Measurements from ENCODE around the gene RASGRP2.

The RASGRP2 gene

DNA sequence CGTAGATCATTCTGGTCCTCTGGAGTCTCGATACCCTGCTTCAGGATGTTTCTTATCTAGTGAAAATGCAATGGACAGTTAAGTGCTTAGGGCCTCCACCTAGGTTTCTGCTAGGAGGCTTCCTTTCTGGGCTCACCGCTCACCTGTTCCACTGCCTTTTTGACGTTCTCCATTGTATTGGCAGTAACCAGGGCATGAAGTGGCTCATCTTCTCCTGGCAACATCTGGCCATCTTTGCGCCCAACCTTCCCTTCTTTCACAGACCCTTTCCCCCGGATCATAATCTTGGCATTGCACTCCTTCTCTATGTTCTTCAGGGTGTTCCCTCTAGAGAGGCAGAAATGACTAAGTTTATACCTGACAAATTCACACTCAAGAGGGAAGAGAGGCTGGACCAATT, 25.3 kb upstream of the RASGRP2 start:
- no peaks in the 10 kb centered on the region; the same call in 1 of the 2 replicates for H4K20me1 ChIP-seq (ENCODE audit: insufficient read depth, low read length)
- TF ChIP-seq, protein P1, sequence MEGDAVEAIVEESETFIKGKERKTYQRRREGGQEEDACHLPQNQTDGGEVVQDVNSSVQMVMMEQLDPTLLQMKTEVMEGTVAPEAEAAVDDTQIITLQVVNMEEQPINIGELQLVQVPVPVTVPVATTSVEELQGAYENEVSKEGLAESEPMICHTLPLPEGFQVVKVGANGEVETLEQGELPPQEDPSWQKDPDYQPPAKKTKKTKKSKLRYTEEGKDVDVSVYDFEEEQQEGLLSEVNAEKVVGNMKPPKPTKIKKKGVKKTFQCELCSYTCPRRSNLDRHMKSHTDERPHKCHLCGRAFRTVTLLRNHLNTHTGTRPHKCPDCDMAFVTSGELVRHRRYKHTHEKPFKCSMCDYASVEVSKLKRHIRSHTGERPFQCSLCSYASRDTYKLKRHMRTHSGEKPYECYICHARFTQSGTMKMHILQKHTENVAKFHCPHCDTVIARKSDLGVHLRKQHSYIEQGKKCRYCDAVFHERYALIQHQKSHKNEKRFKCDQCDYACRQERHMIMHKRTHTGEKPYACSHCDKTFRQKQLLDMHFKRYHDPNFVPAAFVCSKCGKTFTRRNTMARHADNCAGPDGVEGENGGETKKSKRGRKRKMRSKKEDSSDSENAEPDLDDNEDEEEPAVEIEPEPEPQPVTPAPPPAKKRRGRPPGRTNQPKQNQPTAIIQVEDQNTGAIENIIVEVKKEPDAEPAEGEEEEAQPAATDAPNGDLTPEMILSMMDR (IDR thresholded peaks at IDR 0.05; ENCODE audit: low read length) = no peak
- TF ChIP-seq EZH2 (IDR thresholded peaks at IDR 0.05; ENCODE audit: borderline replicate concordance, low read length) = no peak
- H2AFZ ChIP-seq (ENCODE audit: low read length) = no peak overlapping the region
- H3K79me2 ChIP-seq (ENCODE audit: insufficient read depth, low read length) = no peaks in the 10 kb centered on the region
- no peak overlapping the region for H3K4me2 ChIP-seq (ENCODE audit: low read length)
- peaks cover 36% of the 10 kb centered on the region for H3K4me1 ChIP-seq (ENCODE audit: insufficient read depth, low read length, severe bottlenecking)
- no peak overlapping the region for H3K4me3 ChIP-seq (ENCODE audit: low read depth, low read length, poor library complexity, severe bottlenecking)
- H3K27me3 ChIP-seq (ENCODE audit: insufficient read depth, low read length) = no peaks in the 10 kb centered on the region
- peaks cover 98% of the 10 kb centered on the region for H3K36me3 ChIP-seq (ENCODE audit: insufficient read depth, low read length)
- no peak overlapping the region for H3K9ac ChIP-seq (ENCODE audit: low read length)
- no peaks in the 10 kb centered on the region for H3K9me2 ChIP-seq (ENCODE audit: low read depth, low read length)
- H3K27ac ChIP-seq (ENCODE audit: low read depth, low read length, poor library complexity, severe bottlenecking) = no peak overlapping the region
- no peaks in the 10 kb centered on the region for H3K9me3 ChIP-seq (ENCODE audit: low read length)
- peaks cover 22% of the 10 kb centered on the region for H3F3A ChIP-seq (ENCODE audit: insufficient read depth, low read length)

DNA sequence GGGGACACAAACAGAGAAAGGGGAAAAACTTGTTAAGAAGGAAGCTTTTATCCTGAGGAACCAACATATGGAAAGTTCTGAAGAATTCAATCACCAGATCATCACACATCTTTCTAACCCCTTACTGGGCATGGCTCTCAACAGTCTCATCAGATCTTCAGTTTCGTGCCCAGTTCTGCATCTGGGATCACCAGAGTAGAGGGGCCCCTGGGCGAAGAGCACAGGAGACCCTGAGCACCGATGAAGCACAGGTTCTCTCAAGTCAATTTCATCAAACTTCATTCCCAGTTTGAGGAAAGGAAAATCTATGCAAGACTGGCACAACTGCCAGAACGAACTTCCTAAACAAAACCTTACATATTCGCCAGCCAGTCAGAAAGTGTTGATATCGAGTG, 24.4 kb upstream of the RASGRP2 start:
- peaks cover 35% of the 10 kb centered on the region for H3K4me1 ChIP-seq (ENCODE audit: insufficient read depth, low read length, severe bottlenecking)
- no peak overlapping the region for H3K27ac ChIP-seq (ENCODE audit: low read depth, low read length, poor library complexity, severe bottlenecking)
- H3K36me3 ChIP-seq (ENCODE audit: insufficient read depth, low read length) = peaks cover 98% of the 10 kb centered on the region
- no peak for TF ChIP-seq EZH2 (IDR thresholded peaks at IDR 0.05; ENCODE audit: borderline replicate concordance, low read length)
- TF ChIP-seq, protein P1 (IDR thresholded peaks at IDR 0.05; ENCODE audit: low read length) = no peak
- H3K27me3 ChIP-seq (ENCODE audit: insufficient read depth, low read length) = no peaks in the 10 kb centered on the region
- no peaks in the 10 kb centered on the region for H3K79me2 ChIP-seq (ENCODE audit: insufficient read depth, low read length)
- H4K20me1 ChIP-seq (ENCODE audit: insufficient read depth, low read length) = no peaks in the 10 kb centered on the region
- H3K4me2 ChIP-seq (ENCODE audit: low read length) = no peak overlapping the region
- H3F3A ChIP-seq (ENCODE audit: insufficient read depth, low read length) = peaks cover 22% of the 10 kb centered on the region
- no peak overlapping the region for H3K9ac ChIP-seq (ENCODE audit: low read length)
- H3K9me2 ChIP-seq (ENCODE audit: low read depth, low read length) = no peaks in the 10 kb centered on the region
- H3K4me3 ChIP-seq (ENCODE audit: low read depth, low read length, poor library complexity, severe bottlenecking) = no peak overlapping the region
- no peak overlapping the region for H2AFZ ChIP-seq (ENCODE audit: low read length)
- no peaks in the 10 kb centered on the region for H3K9me3 ChIP-seq (ENCODE audit: low read length)

DNA sequence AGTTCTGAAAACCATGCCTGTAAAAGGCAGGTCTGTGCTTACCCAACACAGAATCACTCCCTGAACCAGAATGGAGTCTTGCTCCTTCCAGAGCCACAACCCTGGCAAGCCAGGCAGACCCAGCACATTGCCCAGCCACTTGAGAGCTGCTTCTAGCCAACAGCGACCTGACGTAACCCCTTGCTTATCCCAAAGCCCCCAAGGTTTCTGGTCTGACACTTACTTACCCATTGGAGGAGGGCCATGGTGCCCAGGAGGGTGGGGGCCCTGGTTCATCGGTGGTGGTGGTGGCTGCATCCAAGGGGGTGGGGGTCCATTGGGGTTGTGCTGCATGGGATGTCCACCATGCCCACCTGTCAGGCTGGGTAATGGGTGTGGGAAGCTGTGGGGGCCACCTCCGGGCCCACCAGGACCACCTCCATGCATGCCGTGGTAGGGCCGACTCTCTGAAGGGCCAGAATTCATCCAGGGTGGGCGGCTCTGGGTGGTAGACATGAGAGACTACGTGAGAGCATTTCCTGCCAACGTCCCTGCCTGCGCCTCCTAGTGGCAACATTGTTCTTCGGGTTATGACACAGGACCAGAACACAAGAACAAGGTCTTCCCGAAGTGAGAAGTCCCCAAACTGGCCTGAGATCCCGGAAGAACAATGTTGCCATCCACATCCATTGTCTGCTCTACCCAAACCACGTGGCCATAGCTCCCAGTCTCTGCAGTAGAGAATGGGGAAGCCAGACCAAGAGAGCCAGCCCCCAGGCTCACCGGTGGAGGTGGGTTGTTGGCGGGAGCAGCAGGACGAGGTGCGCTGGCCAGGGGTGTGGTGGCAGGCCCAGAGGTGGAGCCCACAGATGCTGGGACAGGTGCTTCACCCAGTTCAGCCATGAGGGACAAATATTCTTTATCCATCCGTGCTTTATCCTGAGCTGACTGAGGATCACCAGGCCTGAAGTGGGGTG, 23.7 kb upstream of the RASGRP2 start:
- Histone ChIP-seq H3K27me3 (ENCODE audit: insufficient read depth, low read length) (no peaks in the 10 kb centered on the region), H3F3A (ENCODE audit: insufficient read depth, low read length) (peaks cover 21% of the 10 kb centered on the region), H4K20me1 (ENCODE audit: insufficient read depth, low read length) (no peaks in the 10 kb centered on the region), H3K9ac (ENCODE audit: low read length) (no peak overlapping the region), H3K9me2 (ENCODE audit: low read depth, low read length) (no peaks in the 10 kb centered on the region), H2AFZ (ENCODE audit: low read length) (no peak overlapping the region), H3K27ac (ENCODE audit: low read depth, low read length, poor library complexity, severe bottlenecking) (no peak overlapping the region), H3K9me3 (ENCODE audit: low read length) (no peaks in the 10 kb centered on the region), H3K79me2 (ENCODE audit: insufficient read depth, low read length) (no peaks in the 10 kb centered on the region), H3K4me3 (ENCODE audit: low read depth, low read length, poor library complexity, severe bottlenecking) (no peak overlapping the region), H3K36me3 (ENCODE audit: insufficient read depth, low read length) (peaks cover 98% of the 10 kb centered on the region), H3K4me2 (ENCODE audit: low read length) (no peak overlapping the region), H3K4me1 (ENCODE audit: insufficient read depth, low read length, severe bottlenecking) (peaks cover 35% of the 10 kb centered on the region)
- no peak for TF ChIP-seq EZH2 (IDR thresholded peaks at IDR 0.05; ENCODE audit: borderline replicate concordance, low read length)
- TF ChIP-seq, protein P1 (IDR thresholded peaks at IDR 0.05; ENCODE audit: low read length) = peak; percentile 77

All from OCI-LY1 (cell line).